NCI-H2171 (cell line): ENCODE measurements around the gene HSPB7.
"Not testable (repeated sequence)": the region's sequence is repeated elsewhere in the genome, so short reads cannot be mapped to it uniquely, and the experiment has no call there.

Source experiments
- DNase-seq: peaks from one replicate; lab custom pipeline; 2025; lab: John Stamatoyannopoulos, UW

Gene HSPB7

DNA sequence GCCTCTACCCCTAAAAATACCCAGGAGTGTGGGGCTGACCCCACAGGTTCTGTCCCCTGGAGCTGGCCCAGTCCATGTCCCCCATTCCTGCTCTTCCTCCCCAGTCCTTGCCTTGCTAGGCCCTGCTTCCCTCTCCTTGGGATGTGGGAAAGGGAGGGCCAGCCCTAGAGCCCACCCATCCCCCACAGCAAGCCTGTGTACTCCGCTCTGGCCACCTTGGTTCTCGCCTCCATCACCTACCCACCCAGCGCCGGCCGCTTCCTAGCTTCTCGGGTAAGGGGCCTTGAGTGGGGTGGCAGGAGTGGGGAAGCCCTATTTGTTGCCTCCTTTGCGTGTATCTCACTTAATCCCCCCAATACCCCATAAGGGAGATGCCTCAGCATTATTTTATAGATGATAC, 32.5 kb upstream of the HSPB7 start:
- no peak for DNase-seq

DNA sequence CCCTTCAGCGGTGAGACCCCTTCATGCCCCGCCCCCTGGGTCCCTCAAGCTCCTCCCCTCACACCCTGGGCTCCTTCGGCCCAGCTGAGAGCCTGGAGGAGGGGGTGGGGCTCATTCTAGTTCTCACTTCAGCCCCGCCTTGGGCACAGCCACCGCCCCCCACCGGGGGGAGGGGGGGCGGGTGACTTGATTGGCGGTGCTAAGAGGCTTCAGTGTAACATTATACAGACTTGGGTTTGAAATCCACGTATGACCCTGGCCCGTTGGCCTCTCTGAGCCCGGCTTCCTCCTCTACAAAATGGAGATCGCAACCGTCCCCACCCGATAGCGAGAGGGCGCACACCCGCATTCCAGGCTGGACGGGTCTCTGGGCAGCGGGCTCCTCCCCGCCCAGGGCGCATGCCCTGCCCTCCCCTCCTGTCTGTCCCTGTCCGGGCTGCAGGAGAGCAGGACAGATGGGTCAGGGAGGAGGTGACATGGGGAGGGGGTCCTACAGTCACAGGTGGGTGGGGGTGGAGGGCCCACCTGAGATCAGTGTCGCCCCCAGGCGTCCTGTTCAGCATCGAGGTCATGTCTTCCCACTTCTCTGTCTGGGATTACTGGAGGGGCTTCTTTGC, 30.8 kb upstream of the HSPB7 start:
- peak; percentile 37 for DNase-seq

DNA sequence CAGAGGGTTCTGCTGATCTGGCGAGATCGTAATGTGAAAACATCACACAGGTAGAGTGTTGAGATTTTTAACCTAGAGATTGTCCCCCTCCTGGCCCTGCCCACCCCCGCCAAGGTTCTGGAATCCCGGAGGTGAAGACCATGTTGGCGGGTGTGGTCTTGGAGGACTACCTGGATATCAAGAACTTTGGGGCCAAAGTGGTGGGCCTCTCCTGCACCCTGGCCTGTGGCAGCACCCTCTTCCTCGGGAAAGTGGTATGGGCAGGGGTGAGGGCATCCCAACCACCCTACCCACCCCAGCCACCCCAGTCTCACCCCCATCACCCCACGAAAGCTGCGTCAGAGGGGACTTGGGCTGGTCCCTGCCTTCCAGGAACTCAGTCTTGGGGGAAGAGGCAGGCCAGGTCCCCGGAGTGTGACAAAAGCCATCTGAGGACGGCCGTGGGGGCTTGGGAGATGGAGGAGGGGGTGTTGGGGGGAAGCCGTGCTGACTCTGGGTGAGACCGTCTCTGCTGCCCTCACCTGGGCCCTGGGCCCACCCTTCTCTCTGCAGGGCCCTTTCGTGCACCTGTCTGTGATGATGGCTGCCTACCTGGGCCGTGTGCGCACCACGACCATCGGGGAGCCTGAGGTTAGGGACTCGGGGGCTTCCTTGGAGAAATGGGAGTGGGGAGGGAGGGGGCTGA, 30.1 kb upstream of the HSPB7 start:
- no peak for DNase-seq

DNA sequence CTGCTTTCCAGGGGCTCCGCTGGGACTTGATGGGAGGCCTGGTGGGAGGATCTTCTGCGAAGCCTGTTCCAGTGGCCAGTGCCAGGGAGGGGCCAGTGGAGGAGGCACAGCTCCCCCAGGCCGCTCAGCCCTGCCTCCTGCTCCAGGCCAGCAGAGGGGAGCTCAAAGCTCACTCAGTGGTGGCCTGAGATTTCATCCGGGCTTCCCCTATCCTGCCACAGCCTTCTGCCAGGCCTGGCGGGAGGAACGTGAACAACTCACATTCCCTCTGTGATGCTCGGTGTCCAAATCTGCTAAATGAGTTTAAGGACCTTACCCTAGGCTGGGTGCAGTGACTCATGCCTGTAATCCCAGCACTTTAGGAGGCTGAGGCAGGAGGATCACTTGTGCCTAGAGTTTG, 29.0 kb upstream of the HSPB7 start:
- DNase-seq: no peak

DNA sequence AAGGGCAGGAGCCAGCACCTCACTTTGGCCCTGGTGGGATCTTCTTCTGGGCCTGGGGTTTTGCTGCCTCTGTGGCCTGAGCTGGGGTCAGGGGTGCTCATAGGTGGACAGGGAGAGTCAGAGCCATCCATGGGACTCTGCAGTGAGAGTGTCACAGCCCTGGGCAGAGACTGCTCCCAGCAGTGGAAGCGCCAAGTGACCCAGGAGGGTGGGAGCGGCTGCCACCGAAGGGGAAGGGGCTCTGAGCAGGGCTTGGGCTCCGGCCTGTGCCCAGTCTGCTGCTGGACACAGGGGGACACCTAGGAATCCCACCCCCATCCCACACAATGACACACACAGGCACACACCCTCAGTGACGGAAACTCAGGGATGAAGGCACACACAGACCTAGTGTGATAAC, 26.1 kb upstream of the HSPB7 start:
- no peak for DNase-seq

DNA sequence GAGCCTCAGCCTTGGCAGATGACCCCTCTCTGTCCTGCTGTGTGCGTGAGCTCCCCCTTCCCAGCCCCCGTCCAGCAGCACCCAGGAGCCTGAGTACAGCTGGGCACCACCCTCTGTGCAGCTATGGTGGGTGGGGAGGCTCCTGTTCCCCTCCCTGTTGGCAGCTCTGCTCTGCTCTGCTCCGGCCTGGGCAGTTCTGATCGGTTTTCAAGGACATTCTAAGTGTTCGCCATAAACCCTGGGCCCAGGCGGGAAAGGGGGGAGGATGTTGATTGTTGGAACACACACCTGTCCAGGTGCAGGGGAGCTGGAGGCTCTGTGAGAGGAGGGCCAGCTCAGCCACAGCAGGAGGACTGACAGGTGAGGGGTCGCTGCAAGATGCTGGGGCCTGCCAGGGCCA, 25.7 kb upstream of the HSPB7 start, which contains the start of gene CLCNKB:
Gene CLCNKB, plus strand, starts transcription at position 262 of the 400 bp plus-strand sequence. CDS start 711 bp downstream, outside the sequence.
- no peak for DNase-seq

DNA sequence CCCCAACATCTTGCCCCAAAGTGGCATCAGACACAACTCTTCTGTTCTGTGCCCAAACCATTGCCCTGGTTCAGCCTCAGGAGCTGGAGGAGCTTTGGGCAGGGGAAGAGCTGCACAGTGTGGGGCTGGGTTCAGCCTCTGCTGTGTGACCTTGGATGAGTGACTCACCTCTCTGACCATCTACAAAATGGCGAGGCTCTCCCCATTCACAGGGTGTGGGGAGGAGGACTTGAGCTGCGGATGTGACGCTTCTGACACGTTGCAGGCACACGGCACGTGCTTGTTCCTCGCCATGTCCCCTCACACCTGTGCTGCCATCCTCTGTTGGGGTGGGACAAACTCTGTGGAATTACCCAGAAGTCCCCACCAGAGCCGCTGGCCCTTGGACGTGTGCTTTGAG, 24.8 kb upstream of the HSPB7 start:
- not testable (repeated sequence) for DNase-seq

DNA sequence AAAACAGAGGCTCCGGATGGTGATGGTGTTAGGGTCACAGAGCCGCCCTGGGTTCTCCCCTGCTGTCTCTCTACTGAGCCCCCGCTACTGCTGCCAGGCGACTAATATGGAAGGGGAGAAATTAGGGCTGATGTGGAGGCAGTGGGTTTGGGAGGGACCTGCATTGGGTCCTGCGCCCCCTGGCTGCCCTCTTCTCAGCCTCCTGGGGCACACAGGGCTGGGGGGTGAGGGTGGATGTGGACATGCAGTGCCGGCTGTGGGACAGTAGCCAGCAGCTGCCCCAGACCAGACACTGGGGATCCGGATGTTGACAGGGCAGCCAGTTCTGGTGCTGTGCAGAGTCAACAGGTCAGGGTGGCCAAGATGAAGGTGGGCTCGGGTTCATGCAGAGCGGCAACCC, 24.3 kb upstream of the HSPB7 start:
- no peak for DNase-seq

DNA sequence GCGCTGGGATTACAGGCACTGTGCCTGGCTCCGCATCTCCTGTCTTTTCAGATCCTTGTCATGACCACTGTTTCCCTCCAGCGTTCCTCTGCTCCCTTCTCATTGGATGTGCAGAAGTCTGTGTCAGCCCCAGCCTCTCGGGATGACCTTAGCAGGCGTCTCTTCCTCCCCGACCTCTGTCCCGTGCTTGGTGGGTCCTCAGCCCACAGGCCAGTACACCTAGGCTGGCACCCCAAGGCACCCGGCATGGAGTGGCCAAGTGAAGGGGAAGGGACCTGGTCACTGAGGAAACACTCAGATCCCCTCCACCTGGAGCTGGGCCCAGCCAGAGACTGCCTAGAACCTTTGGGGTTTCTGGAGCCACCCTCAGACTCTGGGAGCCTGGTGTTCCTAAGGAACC, 23.4 kb upstream of the HSPB7 start:
- no peak for DNase-seq

DNA sequence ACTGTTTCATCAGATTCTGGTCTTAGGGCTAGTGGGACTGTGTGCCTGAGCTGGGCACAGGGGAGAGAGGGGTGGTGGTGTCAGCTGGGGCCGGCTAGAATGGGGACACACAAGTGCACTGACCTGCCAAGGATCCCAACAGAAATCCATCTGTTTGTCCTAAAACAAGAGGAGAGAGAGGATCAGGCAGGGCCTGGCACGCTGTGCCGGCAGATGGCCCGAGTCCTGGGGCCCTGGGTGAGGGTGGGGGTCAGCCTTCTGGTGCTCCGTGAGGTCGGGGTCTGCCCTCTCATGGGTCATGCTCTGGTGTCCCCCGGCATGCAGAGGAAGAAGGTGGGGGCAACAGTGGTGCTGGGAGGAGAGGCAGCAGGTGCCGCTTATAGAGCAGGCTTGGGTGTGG, 22.0 kb upstream of the HSPB7 start:
- not testable (repeated sequence) for DNase-seq

DNA sequence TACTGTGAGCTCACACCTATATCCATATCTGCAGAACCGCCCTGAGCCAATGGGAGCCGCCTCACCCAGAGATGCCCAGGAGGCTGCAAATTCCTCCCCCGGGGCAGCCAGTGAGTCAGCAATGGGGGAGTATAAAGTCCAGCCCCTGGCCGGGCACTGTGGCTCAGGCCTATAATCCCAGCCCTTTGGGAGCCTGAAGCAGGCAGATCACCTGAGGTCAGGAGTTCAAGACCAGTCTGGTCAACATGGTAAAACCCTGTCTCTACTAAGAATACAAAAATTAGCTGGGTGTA, 20.7 kb upstream of the HSPB7 start:
- peak; percentile 68 for DNase-seq

DNA sequence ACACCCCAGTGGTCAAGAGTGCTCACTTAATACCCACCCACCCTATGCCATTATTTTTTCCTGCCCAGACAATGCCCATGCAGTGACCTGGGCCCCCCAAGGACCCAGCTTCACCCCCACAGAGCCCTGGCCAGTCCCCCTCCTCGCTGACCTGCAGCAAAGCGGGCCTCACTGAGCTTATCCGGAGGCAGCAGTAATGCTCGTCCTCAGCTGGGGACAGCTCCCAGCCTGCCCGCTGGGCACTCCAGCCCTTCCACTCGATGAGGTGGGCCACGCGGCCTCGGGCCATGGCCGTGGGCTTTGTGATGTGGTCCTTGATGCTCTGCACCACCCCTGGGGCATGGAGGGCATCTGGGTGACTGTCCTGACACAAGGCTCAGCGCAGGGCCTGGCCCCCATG, 18.6 kb upstream of the HSPB7 start:
- DNase-seq: not testable (repeated sequence)

DNA sequence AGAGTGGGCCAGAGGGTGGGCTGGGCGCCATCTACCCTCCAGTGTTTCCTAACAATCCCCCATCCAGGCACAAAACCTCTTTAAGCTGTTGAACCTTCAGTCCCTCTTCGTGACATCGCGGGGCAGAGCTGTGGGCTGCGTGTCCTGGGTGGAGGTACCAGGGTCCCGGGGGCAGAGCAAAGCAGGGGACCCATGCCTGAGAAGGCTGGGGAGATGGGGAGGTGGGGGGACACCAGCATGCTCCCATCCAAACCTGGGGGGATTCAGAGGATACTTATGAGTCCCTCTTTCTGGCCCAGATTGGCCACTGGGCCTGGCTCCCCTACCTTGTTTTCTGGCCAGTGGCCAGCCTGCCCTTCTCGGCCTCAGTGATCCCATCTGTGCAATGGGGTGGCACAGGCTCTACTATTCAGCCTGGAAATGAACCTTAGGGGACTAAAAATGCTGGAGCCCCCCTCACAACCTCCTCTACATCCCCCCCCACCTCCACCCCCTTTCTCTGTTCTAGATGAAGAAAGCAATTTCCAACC, 15.3 kb upstream of the HSPB7 start:
- not testable (repeated sequence) for DNase-seq

DNA sequence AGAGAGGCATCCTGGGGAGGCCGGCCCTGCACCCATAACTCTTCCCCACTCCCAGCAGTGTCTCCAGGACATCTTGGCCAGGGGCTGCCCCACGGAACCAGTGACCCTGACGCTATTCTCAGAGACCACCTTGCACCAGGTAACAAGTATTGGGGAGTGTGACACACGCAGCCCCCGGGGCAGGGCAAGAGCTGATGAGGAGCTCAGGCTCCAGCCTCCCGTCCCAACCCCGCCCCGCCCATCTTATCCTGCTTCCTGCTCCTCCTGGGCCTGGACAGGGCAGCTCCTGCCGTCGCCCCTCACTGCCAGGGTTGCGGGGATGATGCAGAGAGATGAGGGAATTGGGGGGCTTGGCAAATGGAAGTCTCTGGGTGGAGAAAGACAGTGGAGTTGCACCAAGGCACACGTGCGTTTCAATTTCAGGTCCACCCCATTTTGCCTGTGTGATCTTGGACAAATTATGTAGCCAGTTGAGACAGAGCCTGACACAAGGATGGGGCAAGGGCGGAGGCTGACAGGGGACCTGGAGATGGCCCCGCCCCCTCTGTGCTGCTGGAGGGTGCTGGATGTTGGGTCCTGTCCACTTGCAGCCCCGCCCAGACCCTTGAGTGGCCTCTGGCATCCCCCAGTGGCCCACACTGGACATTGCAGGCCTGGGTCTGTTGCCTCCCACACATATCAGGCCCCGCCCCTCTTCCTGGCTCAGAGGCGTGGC, 14.7 kb upstream of the HSPB7 start:
- DNase-seq: peak; percentile 26

DNA sequence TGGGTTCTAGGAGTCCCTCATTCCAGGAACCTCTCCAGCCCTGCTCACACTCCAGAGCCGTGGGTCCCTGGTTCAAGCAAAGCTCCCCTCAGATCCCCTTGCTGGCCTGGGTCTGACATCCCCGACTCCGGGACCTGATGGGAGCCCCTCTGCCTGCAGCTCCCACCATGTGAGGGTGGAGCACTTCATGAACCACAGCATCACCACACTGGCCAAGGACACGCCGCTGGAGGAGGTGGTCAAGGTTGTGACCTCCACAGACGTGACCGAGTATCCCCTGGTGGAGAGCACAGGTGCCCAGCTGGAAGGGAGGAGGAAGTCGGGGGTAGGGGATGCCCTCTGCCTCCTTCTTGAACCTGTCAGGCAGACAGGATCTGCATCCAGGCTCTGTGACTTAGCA, 13.7 kb upstream of the HSPB7 start:
- DNase-seq: no peak

DNA sequence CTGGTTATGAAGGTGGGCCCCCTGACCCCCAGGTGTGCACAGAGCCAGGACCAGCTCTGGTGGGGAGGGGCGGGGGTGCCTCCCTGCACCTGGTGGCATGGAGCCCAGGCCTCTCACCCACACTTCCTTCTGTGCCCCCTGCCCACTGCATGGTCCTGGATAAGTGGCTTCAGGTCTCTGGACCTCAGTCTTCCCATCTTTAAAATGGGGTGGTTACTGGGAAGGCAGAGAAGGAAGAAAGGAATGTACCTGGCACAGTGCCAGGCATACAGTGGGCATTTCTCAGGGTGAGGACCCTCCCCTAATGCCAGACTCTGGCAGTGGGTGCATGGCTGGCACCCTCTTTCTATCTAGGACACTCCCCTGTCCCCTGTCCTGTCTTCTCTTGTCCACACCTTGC, 11.4 kb upstream of the HSPB7 start:
- DNase-seq: no peak

DNA sequence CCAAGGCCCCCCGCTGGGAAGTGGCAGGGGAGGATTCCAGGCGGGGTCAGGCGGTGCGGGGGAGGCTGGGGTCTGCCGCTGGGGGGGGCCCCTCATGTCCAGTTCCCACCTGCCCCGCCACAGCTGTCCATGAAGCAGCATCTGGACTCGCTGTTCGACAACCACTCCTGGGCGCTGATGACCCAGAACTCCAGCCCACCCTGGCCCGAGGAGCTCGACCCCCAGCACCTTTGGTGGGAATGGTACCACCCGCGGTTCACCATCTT, 11.1 kb upstream of the HSPB7 start:
- DNase-seq: not testable (repeated sequence)

DNA sequence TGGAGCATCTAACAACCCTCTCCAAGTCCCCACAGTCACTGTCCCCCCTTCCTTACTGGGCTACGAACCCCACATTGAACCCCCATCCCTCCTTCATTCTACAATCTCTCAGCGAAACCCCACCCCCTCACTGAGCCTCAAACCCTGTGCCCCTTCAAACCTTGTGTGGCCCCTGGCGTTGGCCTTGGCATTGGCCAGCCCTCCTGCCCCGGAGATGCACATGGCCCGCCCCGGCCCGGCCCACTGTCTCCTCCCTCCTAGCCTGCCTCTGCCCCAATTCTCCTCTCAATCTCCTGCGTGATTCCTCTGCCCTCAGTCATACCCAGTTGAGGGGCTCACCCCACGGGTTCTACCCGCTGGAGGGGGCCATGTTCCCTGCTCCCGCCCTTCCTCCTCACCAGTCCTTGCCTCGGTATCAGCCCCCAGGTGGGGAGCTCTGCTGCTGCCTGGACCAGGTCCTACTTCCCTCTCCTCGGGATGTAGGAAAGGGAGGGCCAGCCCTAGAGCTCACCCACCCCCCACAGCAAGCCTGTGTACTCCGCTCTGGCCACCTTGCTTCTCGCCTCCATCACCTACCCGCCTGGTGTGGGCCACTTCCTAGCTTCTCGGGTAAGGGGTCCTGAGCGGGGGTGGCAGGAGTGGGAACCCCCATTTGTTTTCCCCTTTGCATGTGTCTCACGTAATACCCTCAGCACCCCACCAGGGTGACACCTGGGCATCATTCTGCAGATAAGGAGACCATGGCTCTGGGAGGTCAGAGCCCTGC, 10.6 kb upstream of the HSPB7 start:
- no peak for DNase-seq

DNA sequence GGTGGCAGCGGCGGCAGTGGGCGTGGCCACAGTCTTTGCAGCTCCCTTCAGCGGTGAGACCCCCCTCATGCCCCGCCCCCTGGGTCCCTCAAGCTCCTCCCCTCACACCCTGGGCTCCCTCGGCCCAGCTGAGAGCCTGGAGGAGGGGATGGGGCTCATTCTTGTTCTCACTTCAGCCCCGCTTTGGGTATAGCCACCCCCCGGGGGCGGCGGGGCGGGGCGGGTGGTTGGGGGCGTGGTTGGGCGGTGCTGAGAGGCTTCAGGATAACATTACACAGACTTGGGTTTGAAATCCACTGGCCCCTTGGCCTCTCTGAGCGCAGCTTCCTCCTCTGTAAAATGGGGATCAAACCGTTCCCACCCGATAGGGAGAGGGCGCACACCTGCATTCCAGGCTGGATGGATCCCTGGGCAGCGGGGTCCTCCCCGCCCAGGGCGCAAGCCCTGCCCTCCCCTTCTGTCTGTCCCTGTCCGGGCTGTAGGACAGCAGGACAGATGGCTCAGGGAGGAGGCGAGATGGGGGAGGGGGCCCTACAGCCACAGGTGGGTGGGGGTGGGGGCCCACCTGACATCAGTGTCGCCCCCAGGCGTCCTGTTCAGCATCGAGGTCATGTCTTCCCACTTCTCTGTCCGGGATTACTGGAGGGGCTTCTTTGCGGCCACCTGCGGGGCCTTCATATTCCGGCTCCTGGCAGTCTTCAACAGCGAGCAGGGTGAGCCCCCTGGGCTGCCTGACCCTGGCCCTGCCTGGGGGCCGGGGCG, 9.1 kb upstream of the HSPB7 start:
- no peak for DNase-seq

DNA sequence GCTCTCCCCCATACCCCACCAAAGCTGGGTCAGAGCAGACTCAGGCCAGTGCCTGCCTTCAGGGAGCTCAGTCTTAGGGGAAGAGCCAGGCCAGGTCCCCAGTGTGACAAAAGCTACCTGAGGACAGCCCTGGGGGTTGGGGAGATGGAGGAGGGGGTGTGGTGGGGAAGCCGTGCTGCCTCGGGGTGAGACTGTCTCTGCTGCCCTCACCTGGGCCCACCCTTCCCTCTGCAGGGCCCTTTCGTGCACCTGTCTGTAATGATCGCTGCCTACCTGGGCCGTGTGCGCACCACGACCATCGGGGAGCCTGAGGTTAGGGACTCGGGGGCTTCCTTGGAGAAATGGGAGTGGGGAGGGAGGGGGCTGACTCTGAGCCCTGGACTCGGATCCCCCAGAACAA, 8.5 kb upstream of the HSPB7 start:
- DNase-seq: not testable (repeated sequence)

DNA sequence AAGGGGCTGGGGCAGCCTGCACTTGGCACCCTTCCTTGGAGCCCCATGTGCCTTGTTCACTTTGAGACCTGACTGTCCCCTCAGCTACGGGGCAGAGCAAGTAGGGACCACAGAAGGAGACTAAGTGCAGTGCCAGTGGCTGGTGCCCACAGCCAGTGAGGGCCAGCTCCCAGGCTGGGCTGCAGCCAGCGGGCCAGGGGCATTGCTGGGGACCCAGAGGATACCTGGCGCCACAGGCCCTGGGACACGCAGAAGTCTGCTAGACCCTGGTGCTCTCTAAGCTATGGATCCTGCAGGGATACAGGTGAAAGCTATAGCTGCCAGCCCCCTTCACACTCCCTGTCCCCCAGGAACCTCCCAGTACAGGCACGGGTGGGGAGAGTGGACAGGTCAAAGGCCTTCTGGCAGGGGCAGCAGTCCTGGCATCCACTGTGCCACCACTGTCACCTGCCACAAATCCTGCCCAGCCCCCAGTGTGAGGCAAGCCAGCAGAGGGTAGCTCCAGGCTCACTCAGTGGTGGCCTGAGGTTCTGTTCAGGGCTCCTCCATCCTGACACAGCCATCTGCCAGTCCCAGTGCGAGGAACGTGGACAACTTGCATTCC, 5.3 kb upstream of the HSPB7 start:
- no peak for DNase-seq

DNA sequence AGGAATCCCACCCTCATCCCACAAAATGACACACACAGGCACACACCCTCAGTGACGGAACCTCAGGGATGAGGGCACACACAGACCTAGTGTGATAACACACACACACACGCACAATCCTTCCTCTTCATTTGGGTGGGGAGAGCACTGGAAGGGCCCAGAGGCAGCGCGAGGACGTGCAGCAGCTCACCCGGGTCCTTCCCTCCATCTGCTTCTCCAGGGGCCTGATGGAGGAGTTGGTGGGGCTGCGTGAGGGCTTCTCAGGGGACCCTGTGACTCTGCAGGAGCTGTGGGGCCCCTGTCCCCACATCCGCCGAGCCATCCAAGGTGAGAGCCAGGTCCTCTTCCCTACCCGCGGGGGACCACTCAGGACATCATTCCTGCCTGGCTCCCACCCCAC, 4.5 kb upstream of the HSPB7 start:
- no peak for DNase-seq
